GM12878 (cell line): Measurements from ENCODE around the gene EMP3. TPM values are rescaled to one million over a fixed set of nuclear protein-coding genes. Genes with fewer than 3 reads are reported as not detected.

Experiments used
- ATAC-seq: fragments of 200-7000 bp; cut with Tn5 transposase; 3 replicates; pipeline ENCODE4 v1.9.1; 2020; ENCODE audit warnings: mild to moderate bottlenecking, moderate library complexity
- BruUV-seq: library from RNA; stranded (reverse); fragments of 400-500 nt; replicated peaks from 2 replicates; lab custom pipeline; 2021; lab: Mats Ljungman, UMichigan
- CTCF ChIA-PET: fragments of 300-600 bp; sonication (Branson Sonifier 250); formaldehyde crosslinking; extraction: SDS; loops from one replicate; lab custom pipeline; 2021; ENCODE audit warnings: inconsistent platforms; lab: Yijun Ruan, JAX
- POLR2A ChIA-PET: fragments of 350-600 bp; formaldehyde crosslinking; extraction: SDS; loops from one replicate; lab custom pipeline; 2021; ENCODE audit warnings: inconsistent platforms; lab: Charles Lee
- RAD21 ChIA-PET: fragments of 300-600 bp; sonication (Branson Sonifier 250); formaldehyde crosslinking; loops from one replicate; lab custom pipeline; 2023; ENCODE audit warnings: antibody characterized with exemption; ENCODE audit not compliant: unreplicated experiment; lab: Charles Lee
- SMC1A ChIA-PET: fragments of 300-600 bp; sonication (Branson Sonifier 250); formaldehyde crosslinking; loops from one replicate; lab custom pipeline; 2023; ENCODE audit not compliant: unreplicated experiment, uncharacterized antibody; lab: Charles Lee
- DNase-seq: peaks from one replicate; pipeline ENCODE4 v3.0.0-alpha.2; 2011; ENCODE audit warnings: low read depth, low spot score
- FAIRE-seq: peaks from 3 replicates; lab custom pipeline; 2011; peaks lifted over from hg19 to GRCh38; lab: Jason Lieb, UNC
- H2AFZ ChIP-seq: 2 replicates; pipeline ENCODE4 v1.6.0; 2011; ENCODE audit warnings: low read depth, low read length, control low read depth; ENCODE audit not compliant: control insufficient read depth
- H3K27ac ChIP-seq: 2 replicates; pipeline ENCODE4 v1.5.1; 2011; ENCODE audit warnings: control low read depth; ENCODE audit not compliant: control insufficient read depth, insufficient read depth
- H3K27me3 ChIP-seq, 2 experiments: replicated peaks in 1 of 2; 2 replicates each; pipeline versions ENCODE4 v1.6.0 to v1.6.1; 2011; ENCODE audit warnings: low read length in 1 of 2; ENCODE audit not compliant: control insufficient read depth in 2 of 2, insufficient read depth in 2 of 2
- H3K36me3 ChIP-seq, 2 experiments: 2 replicates each; pipeline ENCODE4 v1.5.1; 2011; ENCODE audit warnings: low read length in 1 of 2; ENCODE audit not compliant: control insufficient read depth in 2 of 2, insufficient read depth in 2 of 2
- H3K4me1 ChIP-seq: 2 replicates; pipeline ENCODE4 v1.6.1; 2011; ENCODE audit warnings: mild to moderate bottlenecking, low read length, moderate library complexity, mixed read lengths; ENCODE audit not compliant: control insufficient read depth, insufficient read depth
- H3K4me2 ChIP-seq: 2 replicates; pipeline ENCODE4 v1.6.0; 2011; ENCODE audit warnings: control low read depth; ENCODE audit not compliant: control insufficient read depth, insufficient read depth
- H3K4me3 ChIP-seq: fragments of 200-600 bp; sonication (generic); 2 replicates; pipeline ENCODE4 v1.5.1; 2016
- H3K79me2 ChIP-seq: 2 replicates; pipeline ENCODE4 v1.6.0; 2011; ENCODE audit warnings: low read length; ENCODE audit not compliant: control insufficient read depth, insufficient read depth
- H3K9ac ChIP-seq: 2 replicates; pipeline ENCODE4 v1.8.0; 2011; ENCODE audit warnings: low read length, control low read depth, mixed read lengths; ENCODE audit not compliant: control insufficient read depth, insufficient read depth
- H3K9me3 ChIP-seq: replicated peaks from 3 replicates; pipeline ENCODE4 v1.5.1; 2011; ENCODE audit warnings: mild to moderate bottlenecking, low read length; ENCODE audit not compliant: control insufficient read depth, insufficient read depth
- H4K20me1 ChIP-seq: 2 replicates; pipeline ENCODE4 v1.6.0; 2011; ENCODE audit not compliant: control insufficient read depth, insufficient read depth
- ATF2 ChIP-seq: IDR thresholded peaks from 2 replicates; pipeline ENCODE4 v1.6.1; 2012; ENCODE audit warnings: low read length, inconsistent platforms
- E2F4 ChIP-seq: IDR thresholded peaks from 2 replicates; pipeline ENCODE4 v1.6.1; 2012; ENCODE audit warnings: low read depth, low read length, improper control_type of control experiment
- MEF2A ChIP-seq: IDR thresholded peaks from 2 replicates; pipeline ENCODE4 v1.6.1; 2011; ENCODE audit warnings: low read depth, mild to moderate bottlenecking, low read length, moderate library complexity; ENCODE audit not compliant: insufficient read depth
- MXI1 ChIP-seq: fragments of 150-350 bp; IDR thresholded peaks from 2 replicates; pipeline ENCODE4 v1.6.1; 2011; ENCODE audit warnings: low read depth, mild to moderate bottlenecking, inconsistent platforms, low read length, improper control_type of control experiment
- POLR2AphosphoS2 ChIP-seq: IDR thresholded peaks from 2 replicates; pipeline ENCODE4 v1.6.1; 2011; ENCODE audit warnings: low read depth, mild to moderate bottlenecking, low read length, improper control_type of control experiment, moderate library complexity
- TCF3 ChIP-seq: IDR thresholded peaks from 2 replicates; pipeline ENCODE4 v1.6.1; 2012; ENCODE audit warnings: low read depth, mild to moderate bottlenecking, low read length, borderline replicate concordance; ENCODE audit not compliant: insufficient read depth
- ZNF592 ChIP-seq: fragments of 450-650 bp; IDR thresholded peaks from 2 replicates; pipeline ENCODE4 v1.6.1; 2017; ENCODE audit warnings: mild to moderate bottlenecking, moderate library complexity
- ZZZ3 ChIP-seq: IDR thresholded peaks from 2 replicates; pipeline ENCODE4 v1.6.1; 2011; ENCODE audit warnings: low read depth; ENCODE audit not compliant: control insufficient read depth, insufficient read length
- WGBS: methylation state at CpG from one replicate; pipeline ENCODE4 v1.1.6; 2016; ENCODE audit warnings: low lambda C conversion rate; ENCODE audit not compliant: insufficient replicate concordance, insufficient coverage; ENCODE audit errors: missing lambda C conversion rate; 5-methylcytosine and 5-hydroxymethylcytosine counted together
- in situ Hi-C: fragments of 300-500 bp; cut with MboI; formaldehyde crosslinking; loops from 9 replicates; pipeline ENCODE4 v1.14.3; 2018; ENCODE audit warnings: mixed read lengths
- intact Hi-C: fragments of 100-400 bp; cut with micrococcal nuclease; formaldehyde crosslinking; loops from one replicate; pipeline ENCODE4 v1.14.2; 2022; ENCODE audit not compliant: unreplicated experiment
- polyA plus RNA-seq, 11 experiments: library from polyadenylated mRNA; depleted of rRNA in 4 of 11; unstranded in 6 of 11; stranded (reverse) in 5 of 11; fragments of >200 nt; fragmentation: Nextera tagmentation in 4 of 11; fragmentation: Illumina TruSeq in 1 of 11; extraction: Ambion mirVana in 4 of 11; extraction: Trizol in 1 of 11; gene quantifications; 1 replicate in 1 of 11; 2 replicates in 10 of 11; pipeline versions ENCODE4 v1.2.1 to v1.2.3, GENCODE V29; 2011 to 2016; ENCODE audit warnings: inconsistent platforms in 2 of 11, missing spikeins in 2 of 11, low read depth in 1 of 11
- total RNA-seq, 4 experiments: library from RNA; depleted of rRNA in 3 of 4; stranded (reverse); fragments of >200 nt in 3 of 4; fragmentation: Illumina TruSeq in 1 of 4; extraction: Trizol in 1 of 4; gene quantifications; 2 replicates each; pipeline versions ENCODE4 v1.2.1 to v1.2.3, GENCODE V29; 2013 to 2021
- TF ChIP-seq, protein P1 (sequence below): IDR thresholded peaks from 2 replicates; pipeline ENCODE4 v1.6.1; 2011; ENCODE audit warnings: low read depth, mild to moderate bottlenecking, low read length, moderate library complexity, borderline replicate concordance; ENCODE audit errors: extremely low read depth
- TF ChIP-seq, protein P2 (sequence below): IDR thresholded peaks from 2 replicates; pipeline ENCODE4 v1.6.1; 2012; ENCODE audit warnings: mild to moderate bottlenecking, low read depth, low read length

EMP3 gene
- total and polyA plus RNA-seq, 10 of the 15 experiments (the other 5 are each of a cell fraction or from before 2014, with no cell fraction given), result 53.2 to 224 (median 134) TPM

- no peak for TF ChIP-seq ZNF592
- no peak for TF ChIP-seq ATF2
- TF ChIP-seq TCF3, result no peak
- TF ChIP-seq, all 136 proteins: peak for 0
Measured at GRCh38 chr19:48342414-48342738, 17.0 kb downstream of the EMP3 start (continued).

GRCh38 chr19:48342841-48343540 is 17.6 kb downstream of the EMP3 start:
- intact Hi-C loops, result no loop called here
- FAIRE-seq (no peak), DNase-seq (no peak), ATAC-seq (no peak)
- H3K36me3 ChIP-seq, result peaks cover 0 to 2% of the 10 kb centered on the region in 2 experiments; a peak in 3 of 4 replicates
- WGBS, result 89% methylated on average over 23 of the region's 23 CpGs
- POLR2A ChIA-PET, result no interaction called here
- no peak overlapping the region for H2AFZ ChIP-seq
- in situ Hi-C loops, result no loop called here
- SMC1A ChIA-PET, result no interaction called here
- H3K9me3 ChIP-seq, result no peaks in the 10 kb centered on the region
- H3K27ac ChIP-seq, result no peak overlapping the region
- H3K4me3 ChIP-seq, result no peak overlapping the region
- H3K79me2 ChIP-seq, result no peaks in the 10 kb centered on the region
- CTCF ChIA-PET, result no interaction called here
- H3K9ac ChIP-seq, result no peak overlapping the region
- H3K4me1 ChIP-seq, result no peaks in the 10 kb centered on the region
- H4K20me1 ChIP-seq, result no peaks in the 10 kb centered on the region
- RAD21 ChIA-PET, result no interaction called here
- no TSS peak for BruUV-seq
- no peaks in the 10 kb centered on the region for H3K27me3 ChIP-seq
- H3K4me2 ChIP-seq, result no peak overlapping the region
- TF ChIP-seq ZZZ3, result no peak
- TF ChIP-seq, protein P1, sequence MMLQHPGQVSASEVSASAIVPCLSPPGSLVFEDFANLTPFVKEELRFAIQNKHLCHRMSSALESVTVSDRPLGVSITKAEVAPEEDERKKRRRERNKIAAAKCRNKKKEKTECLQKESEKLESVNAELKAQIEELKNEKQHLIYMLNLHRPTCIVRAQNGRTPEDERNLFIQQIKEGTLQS, result no peak
- no peak for TF ChIP-seq MXI1
- no peak for TF ChIP-seq E2F4
- TF ChIP-seq MEF2A, result no peak
- TF ChIP-seq, protein P2, sequence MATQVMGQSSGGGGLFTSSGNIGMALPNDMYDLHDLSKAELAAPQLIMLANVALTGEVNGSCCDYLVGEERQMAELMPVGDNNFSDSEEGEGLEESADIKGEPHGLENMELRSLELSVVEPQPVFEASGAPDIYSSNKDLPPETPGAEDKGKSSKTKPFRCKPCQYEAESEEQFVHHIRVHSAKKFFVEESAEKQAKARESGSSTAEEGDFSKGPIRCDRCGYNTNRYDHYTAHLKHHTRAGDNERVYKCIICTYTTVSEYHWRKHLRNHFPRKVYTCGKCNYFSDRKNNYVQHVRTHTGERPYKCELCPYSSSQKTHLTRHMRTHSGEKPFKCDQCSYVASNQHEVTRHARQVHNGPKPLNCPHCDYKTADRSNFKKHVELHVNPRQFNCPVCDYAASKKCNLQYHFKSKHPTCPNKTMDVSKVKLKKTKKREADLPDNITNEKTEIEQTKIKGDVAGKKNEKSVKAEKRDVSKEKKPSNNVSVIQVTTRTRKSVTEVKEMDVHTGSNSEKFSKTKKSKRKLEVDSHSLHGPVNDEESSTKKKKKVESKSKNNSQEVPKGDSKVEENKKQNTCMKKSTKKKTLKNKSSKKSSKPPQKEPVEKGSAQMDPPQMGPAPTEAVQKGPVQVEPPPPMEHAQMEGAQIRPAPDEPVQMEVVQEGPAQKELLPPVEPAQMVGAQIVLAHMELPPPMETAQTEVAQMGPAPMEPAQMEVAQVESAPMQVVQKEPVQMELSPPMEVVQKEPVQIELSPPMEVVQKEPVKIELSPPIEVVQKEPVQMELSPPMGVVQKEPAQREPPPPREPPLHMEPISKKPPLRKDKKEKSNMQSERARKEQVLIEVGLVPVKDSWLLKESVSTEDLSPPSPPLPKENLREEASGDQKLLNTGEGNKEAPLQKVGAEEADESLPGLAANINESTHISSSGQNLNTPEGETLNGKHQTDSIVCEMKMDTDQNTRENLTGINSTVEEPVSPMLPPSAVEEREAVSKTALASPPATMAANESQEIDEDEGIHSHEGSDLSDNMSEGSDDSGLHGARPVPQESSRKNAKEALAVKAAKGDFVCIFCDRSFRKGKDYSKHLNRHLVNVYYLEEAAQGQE, result no peak
- TF ChIP-seq POLR2AphosphoS2, result no peak
